ENCODE data around the gene PSMD12.

GRCh38 chr17:67311575-67311974 lies 54.8 kb downstream of the PSMD12 start:
- no peak for TF ChIP-seq CTCF (IDR thresholded peaks at IDR 0.05; ENCODE audit: extremely low read depth in 1 of 2, insufficient read depth in 1 of 2, low read depth in 1 of 2, low read length in 2 of 2)
- TF ChIP-seq EZH2 (IDR thresholded peaks at IDR 0.05; ENCODE audit: borderline replicate concordance, low read depth, low read length, severe bottlenecking): no peak
- TF ChIP-seq POLR2AphosphoS5 (IDR thresholded peaks at IDR 0.05; ENCODE audit: insufficient read depth, low read depth, low read length): no peak
